GM12865 (cell line): Measurements from ENCODE around the gene UBASH3B.

Experiments used
- DNase-seq: peaks from one replicate; pipeline ENCODE4 v3.0.0; 2010; ENCODE audit warnings: low read depth
- H3K4me3 ChIP-seq: 2 replicates; pipeline ENCODE4 v1.5.1; 2011; ENCODE audit warnings: mild to moderate bottlenecking, low read depth, low read length, control low read depth
- TF ChIP-seq, protein P1 (sequence below): IDR thresholded peaks from 2 replicates; pipeline ENCODE4 v1.5.1; 2011; ENCODE audit warnings: low read length, control low read depth, low read depth, inconsistent platforms; ENCODE audit not compliant: insufficient read depth; ENCODE audit errors: missing control alignments

The UBASH3B gene

GRCh38 chr11:122803716-122804115 lies 148.2 kb downstream of the UBASH3B start:
- no peak for DNase-seq
- TF ChIP-seq, protein P1, sequence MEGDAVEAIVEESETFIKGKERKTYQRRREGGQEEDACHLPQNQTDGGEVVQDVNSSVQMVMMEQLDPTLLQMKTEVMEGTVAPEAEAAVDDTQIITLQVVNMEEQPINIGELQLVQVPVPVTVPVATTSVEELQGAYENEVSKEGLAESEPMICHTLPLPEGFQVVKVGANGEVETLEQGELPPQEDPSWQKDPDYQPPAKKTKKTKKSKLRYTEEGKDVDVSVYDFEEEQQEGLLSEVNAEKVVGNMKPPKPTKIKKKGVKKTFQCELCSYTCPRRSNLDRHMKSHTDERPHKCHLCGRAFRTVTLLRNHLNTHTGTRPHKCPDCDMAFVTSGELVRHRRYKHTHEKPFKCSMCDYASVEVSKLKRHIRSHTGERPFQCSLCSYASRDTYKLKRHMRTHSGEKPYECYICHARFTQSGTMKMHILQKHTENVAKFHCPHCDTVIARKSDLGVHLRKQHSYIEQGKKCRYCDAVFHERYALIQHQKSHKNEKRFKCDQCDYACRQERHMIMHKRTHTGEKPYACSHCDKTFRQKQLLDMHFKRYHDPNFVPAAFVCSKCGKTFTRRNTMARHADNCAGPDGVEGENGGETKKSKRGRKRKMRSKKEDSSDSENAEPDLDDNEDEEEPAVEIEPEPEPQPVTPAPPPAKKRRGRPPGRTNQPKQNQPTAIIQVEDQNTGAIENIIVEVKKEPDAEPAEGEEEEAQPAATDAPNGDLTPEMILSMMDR = no peak
- H3K4me3 ChIP-seq = no peak overlapping the region

GRCh38 chr11:122804161-122804560 lies 148.6 kb downstream of the UBASH3B start:
- DNase-seq = no peak

DNA sequence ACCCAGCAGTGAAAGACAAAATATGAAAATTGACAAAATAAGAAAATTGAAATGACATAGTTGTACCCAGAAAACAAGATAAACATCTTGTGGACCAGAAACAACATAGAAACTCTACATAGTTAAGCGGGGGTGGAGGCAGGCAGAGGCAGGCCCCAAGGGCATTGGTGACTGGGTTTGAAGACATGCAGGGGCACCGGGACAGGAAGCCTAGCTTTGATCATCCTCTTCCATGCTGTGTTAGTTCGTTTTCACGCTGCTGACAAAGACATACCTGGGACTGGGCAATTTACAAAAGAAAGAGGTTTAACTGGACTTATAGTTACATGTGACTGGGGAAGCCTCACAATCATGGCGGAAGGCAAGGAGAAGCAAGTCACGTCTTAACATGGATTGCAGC lies 149.3 kb downstream of the UBASH3B start:
- DNase-seq = peak; percentile 21
- TF ChIP-seq, protein P1 = no peak

More at GRCh38 chr11:122804161-122804560, 148.6 kb downstream of the UBASH3B start:
- H3K4me3 ChIP-seq = no peak overlapping the region
- TF ChIP-seq, protein P1 = no peak

GRCh38 chr11:122807731-122808477 lies 152.4 kb downstream of the UBASH3B start:
- H3K4me3 ChIP-seq = no peak overlapping the region
- DNase-seq = no peak
- TF ChIP-seq, protein P1 = no peak

More for the DNA sequence above, 149.3 kb downstream of the UBASH3B start:
- H3K4me3 ChIP-seq = no peak overlapping the region

DNA sequence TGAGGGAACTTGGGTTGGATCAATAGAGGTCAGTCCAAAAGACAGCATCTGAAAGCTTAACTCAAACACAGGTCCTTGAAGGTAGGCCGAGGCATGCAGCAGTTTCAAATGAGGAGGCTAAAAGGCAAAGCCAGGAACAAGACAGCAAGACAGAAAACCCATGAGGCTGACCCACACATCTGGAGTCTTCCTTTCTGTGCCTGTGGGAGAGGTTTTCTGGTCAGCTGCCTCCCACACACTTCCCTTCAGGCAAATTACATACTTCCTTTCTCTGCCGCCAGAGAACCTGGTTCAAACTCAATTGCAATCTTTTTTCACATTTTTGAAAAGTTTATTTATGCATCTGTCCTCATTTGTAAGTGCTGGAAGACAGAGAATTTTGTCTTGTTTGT lies 153.0 kb downstream of the UBASH3B start:
- TF ChIP-seq, protein P1 = no peak
- no peak overlapping the region for H3K4me3 ChIP-seq
- DNase-seq = peak; percentile 74

- DNase-seq = no peak
- H3K4me3 ChIP-seq = no peak overlapping the region
- TF ChIP-seq, protein P1 = no peak
These were observed 154.3 kb downstream of the UBASH3B start for GRCh38 chr11:122809866-122810265.

DNA sequence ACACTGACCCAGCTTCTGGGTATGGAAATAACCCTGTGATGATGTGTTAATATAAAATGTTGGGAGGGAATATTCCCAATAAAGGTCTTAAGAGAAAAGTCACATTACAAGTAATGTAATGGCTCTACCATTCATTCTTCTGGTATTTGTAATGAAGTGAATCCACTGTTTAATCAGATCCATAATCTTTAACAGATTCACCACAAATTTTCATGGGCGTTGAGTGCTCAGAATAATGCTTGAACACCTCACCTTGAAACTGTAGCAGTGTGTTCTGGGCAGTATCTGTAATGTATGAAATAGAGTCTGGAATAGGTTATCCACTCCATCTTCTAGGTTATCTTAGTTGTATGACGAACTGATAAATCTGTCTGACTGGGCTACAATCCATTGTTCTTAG lies 156.2 kb downstream of the UBASH3B start:
- TF ChIP-seq, protein P1 = no peak
- no peak overlapping the region for H3K4me3 ChIP-seq
- DNase-seq = no peak
